ENCODE measurements around the gene PPP1R26. TPM values are rescaled to one million over a fixed set of nuclear protein-coding genes. Genes with fewer than 3 reads are reported as not detected.
"Not testable (repeated sequence)": the region's sequence is repeated elsewhere in the genome, so short reads cannot be mapped to it uniquely, and the experiment has no call there.

PPP1R26 gene
- polyA plus RNA-seq, 1 of the 3 experiments (the other 2 are of a cell fraction): 20.1 TPM

- POLR2A ChIA-PET; H3K4me3 ChIP-seq (ENCODE audit: low read depth in 2 of 2, low read length in 1 of 2); H3F3A ChIP-seq (replicated peaks; ENCODE audit: insufficient read depth); H3K36me3 ChIP-seq (replicated peaks in 1 of 2; ENCODE audit: control insufficient read depth in 1 of 2, insufficient read depth in 2 of 2, low read length in 1 of 2); H3K9ac ChIP-seq; DNase-seq; CTCF ChIA-PET; H2AFZ ChIP-seq (ENCODE audit: low read depth); H3K9me3 ChIP-seq; H4K20me1 ChIP-seq (ENCODE audit: insufficient read depth); H3K27ac ChIP-seq (ENCODE audit: low read depth in 2 of 2, low read length in 1 of 2); H3K79me2 ChIP-seq (ENCODE audit: insufficient read depth); H3K4me2 ChIP-seq; H3K27me3 ChIP-seq (ENCODE audit: insufficient read depth); H3K9me2 ChIP-seq: not testable (repeated sequence)
- peaks cover 5 to 10% of the 10 kb centered on the region in 2 experiments; a peak in 2 of 4 replicates for H3K4me1 ChIP-seq (ENCODE audit: control insufficient read depth in 1 of 2, insufficient read depth in 2 of 2, low read depth in 1 of 2, low read length in 1 of 2)
- 94% methylated on average over 5 of the region's 5 CpGs for WGBS (ENCODE audit: low lambda C conversion rate)
Measured at GRCh38 chr9:135458478-135458877, 21.1 kb upstream of the PPP1R26 start.

DNA sequence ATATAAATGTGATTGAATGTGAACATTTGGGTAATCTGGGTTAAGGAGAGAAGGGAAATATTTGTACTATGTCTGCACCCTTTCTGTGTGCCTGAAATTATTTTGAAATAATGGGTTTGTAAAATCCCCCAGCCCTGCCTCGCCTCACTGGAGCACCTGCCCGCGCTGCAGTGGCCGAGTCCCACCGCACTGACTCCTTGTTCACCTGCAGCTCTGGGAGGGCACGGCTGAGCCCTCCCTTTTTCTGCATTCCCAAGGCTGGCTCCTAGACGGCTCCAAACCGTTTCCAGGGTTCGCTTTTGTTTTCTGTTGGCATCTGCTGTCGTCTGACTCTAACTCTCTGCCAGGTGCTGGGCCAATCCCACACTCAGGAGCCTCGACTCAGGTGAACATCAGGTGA, 17.6 kb upstream of the PPP1R26 start:
- ChIA-PET POLR2A (no interaction called here), CTCF (no interaction called here)
- H3K4me1 ChIP-seq (ENCODE audit: control insufficient read depth in 1 of 2, insufficient read depth in 2 of 2, low read depth in 1 of 2, low read length in 1 of 2): peaks cover 3 to 5% of the 10 kb centered on the region in 2 experiments; a peak in 2 of 4 replicates
- TF ChIP-seq SIN3A (IDR thresholded peaks at IDR 0.05; ENCODE audit: borderline replicate concordance, low read depth, low read length): no peak
- no peak for TF ChIP-seq POLR2AphosphoS5 (IDR thresholded peaks at IDR 0.05; ENCODE audit: low read depth, low read length)
- no peak for TF ChIP-seq RCOR1 (IDR thresholded peaks at IDR 0.05; ENCODE audit: low read length)
- TF ChIP-seq RFX5 (IDR thresholded peaks at IDR 0.05; ENCODE audit: low read length): no peak
- no peak for TF ChIP-seq TAF1 (IDR thresholded peaks at IDR 0.05; ENCODE audit: borderline replicate concordance, low read depth, low read length)
- TF ChIP-seq NRF1 (IDR thresholded peaks at IDR 0.05; ENCODE audit: low read depth, low read length): no peak
- no peak for TF ChIP-seq TCF12 (IDR thresholded peaks at IDR 0.05)
- no peak for TF ChIP-seq ELF1 (IDR thresholded peaks at IDR 0.05)
- TF ChIP-seq REST (IDR thresholded peaks at IDR 0.05; ENCODE audit: low read depth, low read length): no peak
- no peak for TF ChIP-seq PBX3 (IDR thresholded peaks at IDR 0.05)
- TF ChIP-seq, protein P1, sequence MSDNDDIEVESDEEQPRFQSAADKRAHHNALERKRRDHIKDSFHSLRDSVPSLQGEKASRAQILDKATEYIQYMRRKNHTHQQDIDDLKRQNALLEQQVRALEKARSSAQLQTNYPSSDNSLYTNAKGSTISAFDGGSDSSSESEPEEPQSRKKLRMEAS (IDR thresholded peaks at IDR 0.05; ENCODE audit: low read depth): no peak
- TF ChIP-seq, protein P2, sequence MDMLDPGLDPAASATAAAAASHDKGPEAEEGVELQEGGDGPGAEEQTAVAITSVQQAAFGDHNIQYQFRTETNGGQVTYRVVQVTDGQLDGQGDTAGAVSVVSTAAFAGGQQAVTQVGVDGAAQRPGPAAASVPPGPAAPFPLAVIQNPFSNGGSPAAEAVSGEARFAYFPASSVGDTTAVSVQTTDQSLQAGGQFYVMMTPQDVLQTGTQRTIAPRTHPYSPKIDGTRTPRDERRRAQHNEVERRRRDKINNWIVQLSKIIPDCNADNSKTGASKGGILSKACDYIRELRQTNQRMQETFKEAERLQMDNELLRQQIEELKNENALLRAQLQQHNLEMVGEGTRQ (IDR thresholded peaks at IDR 0.05; ENCODE audit: borderline replicate concordance, low read depth, low read length): no peak
- no peak for TF ChIP-seq JUND (IDR thresholded peaks at IDR 0.05)
- TF ChIP-seq RXRA (IDR thresholded peaks at IDR 0.05; ENCODE audit: borderline replicate concordance, low read depth): no peak
- no peak for TF ChIP-seq FOXM1 (IDR thresholded peaks at IDR 0.05; ENCODE audit: low read depth)
- TF ChIP-seq MEF2A (IDR thresholded peaks at IDR 0.05; ENCODE audit: borderline replicate concordance, low read depth): no peak
- 79% methylated on average over 11 of the region's 11 CpGs for WGBS (ENCODE audit: low lambda C conversion rate)
- H3K4me2 ChIP-seq: no peak overlapping the region
- H3F3A ChIP-seq (replicated peaks; ENCODE audit: insufficient read depth): peaks cover 7% of the 10 kb centered on the region
- no peaks in the 10 kb centered on the region for H3K79me2 ChIP-seq (ENCODE audit: insufficient read depth)
- H3K9me2 ChIP-seq: no peaks in the 10 kb centered on the region
- H3K9ac ChIP-seq: no peak overlapping the region
- no peak for DNase-seq
- no peaks in the 10 kb centered on the region for H3K36me3 ChIP-seq (replicated peaks in 1 of 2; ENCODE audit: control insufficient read depth in 1 of 2, insufficient read depth in 2 of 2, low read length in 1 of 2)
- no peak overlapping the region for H2AFZ ChIP-seq (ENCODE audit: low read depth)
- no peak overlapping the region for H3K27ac ChIP-seq (ENCODE audit: low read depth in 2 of 2, low read length in 1 of 2)
- H3K4me3 ChIP-seq (ENCODE audit: low read depth in 2 of 2, low read length in 1 of 2): no peak overlapping the region
- H4K20me1 ChIP-seq (ENCODE audit: insufficient read depth): no peaks in the 10 kb centered on the region
- H3K9me3 ChIP-seq: no peaks in the 10 kb centered on the region
- no peaks in the 10 kb centered on the region for H3K27me3 ChIP-seq (ENCODE audit: insufficient read depth)
